SK-N-MC (cell line): ENCODE data around the gene ADD1.
A peak's percentile ranks its signal among the peaks of the same experiment; 100 is the strongest.

Experiments
- DNase-seq: peaks from one replicate; pipeline ENCODE4 v3.0.0-alpha.2; 2011; ENCODE audit warnings: low read depth, low spot score
- H3K27ac ChIP-seq: fragments of 200-600 bp; sonication (generic); 2 replicates; pipeline ENCODE4 v1.5.1; 2016; ENCODE audit warnings: mixed run types
- H3K36me3 ChIP-seq: fragments of 200-600 bp; sonication (generic); 2 replicates; pipeline ENCODE4 v1.6.1; 2017; ENCODE audit warnings: antibody characterized with exemption, low read length, mixed read lengths; ENCODE audit not compliant: insufficient read depth
- H3K4me3 ChIP-seq: fragments of 200-600 bp; sonication (generic); 2 replicates; pipeline ENCODE4 v1.5.1; 2016
- H3K9ac ChIP-seq: fragments of 200-600 bp; sonication (generic); 2 replicates; pipeline ENCODE4 v1.8.0; 2017; ENCODE audit warnings: mixed run types, mixed read lengths; ENCODE audit not compliant: insufficient read length
- H3K9me3 ChIP-seq: fragments of 200-600 bp; sonication (generic); 2 replicates; pipeline ENCODE4 v1.6.1; 2017; ENCODE audit warnings: low read depth, mild to moderate bottlenecking, antibody characterized with exemption, low read length, moderate library complexity, mixed read lengths
- EZH2 ChIP-seq: fragments of 200-600 bp; sonication (generic); IDR thresholded peaks from one replicate; pipeline ENCODE4 v1.6.1; 2017; ENCODE audit warnings: antibody characterized with exemption
- FOXP2 ChIP-seq: optimal IDR thresholded peaks from 2 replicates; pipeline ENCODE3; 2011; ENCODE audit warnings: mild to moderate bottlenecking, moderate library complexity; ENCODE audit not compliant: insufficient read depth; ENCODE audit errors: extremely low read length, control extremely low read depth
- POLR2AphosphoS5 ChIP-seq: IDR thresholded peaks from 2 replicates; pipeline ENCODE4 v1.6.1; 2012; ENCODE audit warnings: mild to moderate bottlenecking, low read depth, low read length, borderline replicate concordance

The ADD1 gene

GRCh38 chr4:2930135-2930757, 86.6 kb downstream of the ADD1 start:
- TF ChIP-seq EZH2 (no peak), POLR2AphosphoS5 (no peak), FOXP2 (no peak)
- DNase-seq = no peak
- H3K4me3 ChIP-seq = no peak overlapping the region
- no peaks in the 10 kb centered on the region for H3K9me3 ChIP-seq
- H3K9ac ChIP-seq = no peak overlapping the region
- peaks cover 14% of the 10 kb centered on the region; the same call in 1 of the 2 replicates for H3K36me3 ChIP-seq
- H3K27ac ChIP-seq = 0 out of 2 replicates have a peak overlapping the region, but pooled peaks have one; percentile 36

- H3K9ac ChIP-seq = no peak overlapping the region
- no peaks in the 10 kb centered on the region for H3K9me3 ChIP-seq
- peak overlapping the region; percentile 46; the same call in 1 of the 2 replicates for H3K27ac ChIP-seq
- H3K4me3 ChIP-seq = no peak overlapping the region
- peaks cover 12% of the 10 kb centered on the region; the same call in 1 of the 2 replicates for H3K36me3 ChIP-seq
- TF ChIP-seq POLR2AphosphoS5 (no peak), EZH2 (no peak), FOXP2 (no peak)
- no peak for DNase-seq
Observed at GRCh38 chr4:2930758-2931511, 87.3 kb downstream of the ADD1 start.

DNA sequence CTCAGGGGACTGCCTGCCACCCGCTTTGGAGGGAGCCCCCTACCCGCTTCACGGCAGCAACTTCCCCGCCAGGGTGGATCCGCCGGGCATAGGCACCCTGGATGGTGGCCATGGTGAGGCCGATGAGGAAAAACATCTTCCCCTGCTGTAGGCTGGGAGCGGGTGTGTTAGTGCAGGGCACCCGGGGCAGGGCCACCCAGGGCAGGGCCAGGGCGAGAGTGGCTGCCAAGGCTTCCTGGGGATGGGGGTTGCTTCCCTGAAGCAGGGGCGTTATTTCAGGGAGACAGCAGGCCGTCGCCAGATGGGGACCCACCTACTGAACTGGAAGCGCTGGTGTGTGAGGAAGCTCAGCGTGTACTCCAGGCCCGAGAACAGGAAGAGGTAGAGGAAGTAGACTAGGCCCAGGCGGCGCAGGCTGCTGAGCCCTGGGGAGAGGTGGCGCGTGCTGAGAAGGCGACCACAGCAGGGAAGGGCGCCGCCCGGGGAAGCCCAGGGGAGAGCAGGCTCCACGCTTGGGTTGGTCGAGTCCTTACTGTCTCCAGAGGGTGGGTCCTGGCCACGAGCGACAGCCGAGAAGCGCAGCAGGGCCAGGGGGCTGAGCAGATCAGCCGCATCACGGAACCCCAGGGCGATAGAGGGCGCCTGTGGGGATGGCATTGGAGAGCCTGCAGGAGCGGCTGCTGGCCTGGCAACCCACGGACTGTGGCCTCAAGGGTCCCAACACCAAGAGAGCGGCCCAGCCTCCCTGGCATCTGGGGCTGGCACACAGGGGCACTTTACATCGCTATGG, 88.1 kb downstream of the ADD1 start:
- Histone ChIP-seq H3K36me3 (peaks cover 9% of the 10 kb centered on the region; the same call in 1 of the 2 replicates), H3K27ac (peak overlapping the region; percentile 46), H3K4me3 (no peak overlapping the region), H3K9ac (no peak overlapping the region), H3K9me3 (no peaks in the 10 kb centered on the region)
- no peak for DNase-seq
- TF ChIP-seq POLR2AphosphoS5 = peak; percentile 31; the same call in 1 of the 2 replicates
- TF ChIP-seq FOXP2 = no peak

DNA sequence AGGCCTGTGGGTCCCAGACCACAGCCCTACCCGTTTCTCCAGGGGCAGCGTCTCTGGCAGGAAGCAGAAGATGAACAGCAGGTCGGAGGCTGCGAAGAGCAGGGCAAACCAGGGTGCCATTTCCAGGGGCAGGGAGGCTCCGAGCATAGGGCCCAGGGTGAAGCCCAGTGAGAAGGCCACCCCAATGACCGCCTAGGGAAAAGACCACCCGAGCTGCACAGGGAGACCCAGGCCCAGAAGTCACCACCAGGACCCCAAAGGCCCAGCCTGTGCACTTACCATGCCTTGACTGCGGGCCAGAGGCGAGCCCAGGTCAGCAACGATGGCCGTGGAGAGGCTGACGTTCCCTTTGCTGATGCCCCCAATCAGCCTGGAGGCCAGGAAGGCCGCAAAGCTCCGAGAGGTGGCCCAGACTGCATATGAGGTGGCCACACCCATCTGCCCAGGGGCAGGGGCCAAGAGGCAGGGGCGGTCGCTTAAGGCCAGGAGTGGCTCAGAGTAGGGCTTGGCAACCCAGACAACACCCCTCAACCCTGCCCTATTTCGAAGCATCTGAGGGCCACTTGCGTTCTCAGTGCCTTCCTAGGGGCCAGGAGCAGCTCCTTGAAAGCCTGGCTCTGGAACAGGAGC, 88.8 kb downstream of the ADD1 start:
- Histone ChIP-seq H3K27ac (0 out of 2 replicates have a peak overlapping the region, but pooled peaks have one; percentile 46), H3K36me3 (peaks cover 10% of the 10 kb centered on the region), H3K4me3 (peak overlapping the region; percentile 86; the same call in 1 of the 2 replicates), H3K9ac (no peak overlapping the region), H3K9me3 (no peaks in the 10 kb centered on the region)
- TF ChIP-seq POLR2AphosphoS5 (no peak), FOXP2 (no peak), EZH2 (no peak)
- no peak for DNase-seq

DNA sequence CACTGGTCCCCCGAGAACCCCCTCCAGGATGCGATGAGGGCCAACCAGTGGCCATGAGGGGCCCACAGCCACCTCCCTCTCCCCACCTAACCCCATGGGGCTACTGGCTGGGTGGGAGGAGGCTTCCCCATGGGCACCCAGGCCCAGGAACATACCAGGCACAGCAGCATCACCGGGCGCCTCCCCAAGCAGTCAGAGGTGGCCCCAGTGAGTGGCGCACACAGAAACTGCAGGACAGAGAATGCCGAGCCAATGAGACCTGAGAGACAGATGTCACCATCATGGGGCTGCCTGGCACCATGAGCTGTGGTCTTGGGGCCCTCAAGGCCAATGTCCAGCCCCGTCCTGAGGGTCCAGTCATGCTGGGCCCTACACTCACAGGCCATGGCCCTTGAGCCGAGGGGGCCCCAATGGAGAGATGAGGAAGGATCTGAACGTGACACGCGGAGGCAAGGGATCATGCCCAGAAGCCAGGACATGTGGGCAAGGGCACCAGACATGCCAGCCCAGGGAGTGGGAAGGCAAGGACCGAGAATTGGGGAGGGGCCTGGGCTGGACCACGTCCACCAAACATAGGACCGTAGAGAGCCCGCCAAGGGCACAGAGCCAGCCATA, 89.4 kb downstream of the ADD1 start:
- DNase-seq = no peak
- no peak overlapping the region for H3K27ac ChIP-seq
- TF ChIP-seq POLR2AphosphoS5 = no peak
- TF ChIP-seq FOXP2 = no peak
- TF ChIP-seq EZH2 = no peak
- H3K9ac ChIP-seq = no peak overlapping the region
- H3K4me3 ChIP-seq = peak overlapping the region; percentile 86
- no peaks in the 10 kb centered on the region for H3K9me3 ChIP-seq
- peaks cover 16% of the 10 kb centered on the region for H3K36me3 ChIP-seq

GRCh38 chr4:2933566-2934076, 90.0 kb downstream of the ADD1 start:
- TF ChIP-seq POLR2AphosphoS5 = no peak
- no peak for TF ChIP-seq FOXP2
- TF ChIP-seq EZH2 = no peak
- peak overlapping the region; percentile 86 for H3K4me3 ChIP-seq
- peaks cover 19% of the 10 kb centered on the region for H3K36me3 ChIP-seq
- peak overlapping the region; percentile 75 for H3K9ac ChIP-seq
- H3K9me3 ChIP-seq = no peaks in the 10 kb centered on the region
- no peak overlapping the region for H3K27ac ChIP-seq
- no peak for DNase-seq

- TF ChIP-seq FOXP2 = no peak
- TF ChIP-seq EZH2 = no peak
- no peak for TF ChIP-seq POLR2AphosphoS5
- no peak for DNase-seq
- Histone ChIP-seq H3K36me3 (peaks cover 25% of the 10 kb centered on the region), H3K4me3 (peak overlapping the region; percentile 96), H3K9me3 (no peaks in the 10 kb centered on the region), H3K9ac (peak overlapping the region; percentile 75), H3K27ac (no peak overlapping the region)
Observed at GRCh38 chr4:2934077-2934812, 90.6 kb downstream of the ADD1 start.
